GM12878 (cell line): ENCODE results near the gene DIO3.

Experiments used
- CTCF ChIP-seq, 3 experiments: IDR thresholded peaks in 2 of 3; conservative IDR thresholded peaks in 1 of 3; 2 replicates each; pipeline ENCODE4 v1.5.1; 2011; ENCODE audit warnings: low read depth in 3 of 3, low read length in 3 of 3, mild to moderate bottlenecking in 3 of 3, control low read depth in 2 of 3, moderate library complexity in 2 of 3, inconsistent platforms in 1 of 3, mixed read lengths in 1 of 3; ENCODE audit not compliant: control insufficient read depth in 2 of 3, insufficient read depth in 1 of 3; ENCODE audit errors: extremely low read depth in 1 of 3
- ETV6 ChIP-seq, 2 experiments: fragments of 450-650 bp in 1 of 2; IDR thresholded peaks in 1 of 2; conservative IDR thresholded peaks in 1 of 2; 2 replicates each; pipeline ENCODE4 v1.6.1; 2014; ENCODE audit warnings: antibody characterized with exemption in 1 of 2, borderline replicate concordance in 1 of 2, low read depth in 1 of 2, mild to moderate bottlenecking in 1 of 2, moderate library complexity in 1 of 2
- POLR2A ChIP-seq: IDR thresholded peaks from 2 replicates; pipeline ENCODE4 v1.6.1; 2011; ENCODE audit warnings: low read depth, mild to moderate bottlenecking, low read length

- TF ChIP-seq CTCF (IDR thresholded peaks at IDR 0.05 in 2 of 3, conservative IDR thresholded peaks at IDR 0.05 in 1 of 3; ENCODE audit: control insufficient read depth in 2 of 3, extremely low read depth in 1 of 3, insufficient read depth in 1 of 3, low read depth in 3 of 3, low read length in 3 of 3) (no peak), POLR2A (no peak), ETV6 (conservative IDR thresholded peaks at IDR 0.05 in 1 of 2, IDR thresholded peaks at IDR 0.05 in 1 of 2; ENCODE audit: borderline replicate concordance in 1 of 2, low read depth in 1 of 2) (no peak)
Observed at GRCh38 chr14:101546706-101547105, 14.6 kb upstream of the DIO3 start.
